HK-2 (cell line): ENCODE data around the gene ZNF580.

Experiments
- DNase-seq: peaks from one replicate; pipeline ENCODE4 v3.0.0-alpha.2; 2018; ENCODE audit not compliant: unreplicated experiment

Gene ZNF580

GRCh38 chr19:55646889-55647731 is 6.3 kb downstream of the ZNF580 start:
- DNase-seq: no peak

GRCh38 chr19:55647732-55648584 is 7.2 kb downstream of the ZNF580 start, which contains the start of gene CCDC106:
CCDC106 (plus strand) TSS chr19:55648212; CDS start chr19:55649047, 835 bp downstream.
- no peak for DNase-seq

- DNase-seq: no peak
Measured at GRCh38 chr19:55648585-55649267, 7.9 kb downstream of the ZNF580 start.

GRCh38 chr19:55649268-55650125 is 8.7 kb downstream of the ZNF580 start:
- no peak for DNase-seq

GRCh38 chr19:55650126-55650557 is 9.3 kb downstream of the ZNF580 start:
- DNase-seq: no peak

- DNase-seq: no peak
Measured at GRCh38 chr19:55650602-55651230, 9.9 kb downstream of the ZNF580 start.

- no peak for DNase-seq
Measured at GRCh38 chr19:55651236-55651635, 10.4 kb downstream of the ZNF580 start.

- no peak for DNase-seq
Measured at GRCh38 chr19:55652311-55653128, 11.7 kb downstream of the ZNF580 start.

- peak; percentile 99 for DNase-seq
Measured at GRCh38 chr19:55653651-55654322, 13.0 kb downstream of the ZNF580 start.

GRCh38 chr19:55654323-55654867 is 13.6 kb downstream of the ZNF580 start:
- DNase-seq: peak; percentile 100

GRCh38 chr19:55654868-55655647 is 14.3 kb downstream of the ZNF580 start, which contains the start of gene U2AF2:
U2AF2 (plus strand) TSS chr19:55655035; CDS start chr19:55655105, 70 bp downstream.
- DNase-seq: peak; percentile 99

- no peak for DNase-seq
Measured at GRCh38 chr19:55655648-55656040, 14.8 kb downstream of the ZNF580 start.

GRCh38 chr19:55656552-55656951 is 15.8 kb downstream of the ZNF580 start:
- no peak for DNase-seq

GRCh38 chr19:55656988-55657747 is 16.4 kb downstream of the ZNF580 start:
- no peak for DNase-seq

GRCh38 chr19:55658846-55659459 is 18.2 kb downstream of the ZNF580 start:
- no peak for DNase-seq

GRCh38 chr19:55659822-55660221 is 19.0 kb downstream of the ZNF580 start:
- DNase-seq: no peak

GRCh38 chr19:55660404-55660803 is 19.6 kb downstream of the ZNF580 start:
- no peak for DNase-seq
